HEK293 (cell line): Measurements from ENCODE around the gene BORCS5.

ENCODE experiments used
- CTCF ChIA-PET: fragments of 350-600 bp; formaldehyde crosslinking; extraction: SDS; loops from one replicate; lab custom pipeline; 2021; ENCODE audit warnings: antibody characterized with exemption; lab: Yijun Ruan, JAX
- POLR2A ChIA-PET: fragments of 300-600 bp; formaldehyde crosslinking; extraction: SDS; loops from one replicate; lab custom pipeline; 2020; ENCODE audit warnings: antibody characterized with exemption, inconsistent platforms; lab: Yijun Ruan, JAX
- H3K27ac ChIP-seq: fragments of 200-500 bp; sonication (Bioruptor generic); 2 replicates; pipeline ENCODE4 v1.5.1; 2014; ENCODE audit warnings: low read depth, low read length, control low read depth, inconsistent platforms; ENCODE audit errors: extremely low read depth
- H3K36me3 ChIP-seq, 2 experiments: fragments of 200-500 bp in 1 of 2; sonication (Bioruptor generic) in 1 of 2; 1 replicate in 1 of 2; 2 replicates in 1 of 2; pipeline ENCODE4 v1.5.1; 2014 to 2017; ENCODE audit warnings: inconsistent platforms in 2 of 2, low read length in 2 of 2; ENCODE audit not compliant: control insufficient read depth in 2 of 2, insufficient read depth in 1 of 2
- H3K4me1 ChIP-seq: fragments of 200-500 bp; sonication (Bioruptor generic); 2 replicates; pipeline ENCODE4 v1.5.1; 2014; ENCODE audit warnings: mild to moderate bottlenecking, low read length, inconsistent platforms; ENCODE audit not compliant: control insufficient read depth, insufficient read depth
- H3K4me3 ChIP-seq: 2 replicates; pipeline ENCODE4 v1.5.1; 2011; ENCODE audit warnings: low read depth, mild to moderate bottlenecking, control low read depth, low read length, moderate library complexity
- H3K9me3 ChIP-seq: fragments of 200-500 bp; sonication (Bioruptor generic); 2 replicates; pipeline ENCODE4 v1.5.1; 2014; ENCODE audit warnings: low read depth, low read length, inconsistent platforms; ENCODE audit not compliant: control insufficient read depth, insufficient read depth
- AEBP2 ChIP-seq: fragments of 450-650 bp; formaldehyde crosslinking; IDR thresholded peaks from 2 replicates; pipeline ENCODE4 v1.5.1; 2016; ENCODE audit warnings: missing biosample characterization, missing genetic modification characterization, borderline replicate concordance
- BCL11B ChIP-seq: fragments of 450-650 bp; formaldehyde crosslinking; IDR thresholded peaks from 2 replicates; pipeline ENCODE4 v1.5.1; 2016; ENCODE audit warnings: low read depth, missing biosample characterization, missing genetic modification characterization
- GLI4 ChIP-seq: fragments of 450-650 bp; formaldehyde crosslinking; IDR thresholded peaks from 2 replicates; pipeline ENCODE4 v1.5.1; 2016; ENCODE audit warnings: missing biosample characterization, missing genetic modification characterization
- KLF9 ChIP-seq: fragments of 450-650 bp; formaldehyde crosslinking; IDR thresholded peaks from 2 replicates; pipeline ENCODE4 v1.5.1; 2016; ENCODE audit warnings: missing biosample characterization, missing genetic modification characterization, low read depth
- OSR2 ChIP-seq: fragments of 450-650 bp; formaldehyde crosslinking; IDR thresholded peaks from 2 replicates; pipeline ENCODE4 v1.5.1; 2016; ENCODE audit warnings: missing biosample characterization, missing genetic modification characterization
- PRDM1 ChIP-seq: fragments of 450-650 bp; formaldehyde crosslinking; IDR thresholded peaks from 2 replicates; pipeline ENCODE4; 2016; ENCODE audit warnings: missing biosample characterization, missing genetic modification characterization
- PRDM4 ChIP-seq: fragments of 450-650 bp; formaldehyde crosslinking; IDR thresholded peaks from 2 replicates; pipeline ENCODE4 v1.5.1; 2017; ENCODE audit warnings: missing biosample characterization, missing genetic modification characterization
- SP7 ChIP-seq: fragments of 450-650 bp; formaldehyde crosslinking; IDR thresholded peaks from 2 replicates; pipeline ENCODE4 v1.5.1; 2016; ENCODE audit warnings: missing biosample characterization, missing genetic modification characterization
- ZNF132 ChIP-seq: fragments of 450-650 bp; formaldehyde crosslinking; IDR thresholded peaks from 2 replicates; pipeline ENCODE4 v1.5.1; 2017; ENCODE audit warnings: missing biosample characterization, missing genetic modification characterization, borderline replicate concordance
- ZNF2 ChIP-seq: fragments of 450-650 bp; formaldehyde crosslinking; IDR thresholded peaks from 2 replicates; pipeline ENCODE4 v1.5.1; 2016; ENCODE audit warnings: missing biosample characterization, missing genetic modification characterization
- ZNF280D ChIP-seq: fragments of 450-650 bp; formaldehyde crosslinking; IDR thresholded peaks from 2 replicates; pipeline ENCODE4 v1.5.1; 2016; ENCODE audit warnings: missing biosample characterization, missing genetic modification characterization
- ZNF404 ChIP-seq: fragments of 450-650 bp; formaldehyde crosslinking; IDR thresholded peaks from 2 replicates; pipeline ENCODE4 v1.5.1; 2017; ENCODE audit warnings: missing biosample characterization, missing genetic modification characterization
- ZNF416 ChIP-seq: fragments of 450-650 bp; formaldehyde crosslinking; IDR thresholded peaks from 2 replicates; pipeline ENCODE4 v1.5.1; 2016; ENCODE audit warnings: missing biosample characterization, missing genetic modification characterization
- ZNF423 ChIP-seq: fragments of 450-650 bp; formaldehyde crosslinking; IDR thresholded peaks from 2 replicates; pipeline ENCODE4 v1.5.1; 2016; ENCODE audit warnings: missing biosample characterization, missing genetic modification characterization
- ZNF544 ChIP-seq: fragments of 450-650 bp; formaldehyde crosslinking; IDR thresholded peaks from 2 replicates; pipeline ENCODE4 v1.5.0; 2017; ENCODE audit warnings: missing biosample characterization, missing genetic modification characterization
- ZNF658 ChIP-seq: fragments of 450-650 bp; formaldehyde crosslinking; IDR thresholded peaks from 2 replicates; pipeline ENCODE4; 2016; ENCODE audit warnings: missing biosample characterization, missing genetic modification characterization
- ZNF677 ChIP-seq: fragments of 450-650 bp; IDR thresholded peaks from 2 replicates; pipeline ENCODE4 v1.5.0; 2018; ENCODE audit warnings: missing biosample characterization, mild to moderate bottlenecking, missing genetic modification characterization, moderate library complexity
- ZNF701 ChIP-seq: fragments of 450-650 bp; formaldehyde crosslinking; IDR thresholded peaks from 2 replicates; pipeline ENCODE4 v1.5.1; 2016; ENCODE audit warnings: missing biosample characterization, missing genetic modification characterization
- ZNF747 ChIP-seq: fragments of 450-650 bp; formaldehyde crosslinking; IDR thresholded peaks from 2 replicates; pipeline ENCODE4 v1.5.1; 2016; ENCODE audit warnings: missing biosample characterization, missing genetic modification characterization
- ZNF76 ChIP-seq: fragments of 450-650 bp; formaldehyde crosslinking; IDR thresholded peaks from 2 replicates; pipeline ENCODE4; 2016; ENCODE audit warnings: low read depth, missing biosample characterization, missing genetic modification characterization, borderline replicate concordance
- ZNF791 ChIP-seq: fragments of 450-650 bp; formaldehyde crosslinking; IDR thresholded peaks from 2 replicates; pipeline ENCODE4 v1.5.1; 2016; ENCODE audit warnings: missing biosample characterization, missing genetic modification characterization
- ZNF837 ChIP-seq: fragments of 450-650 bp; formaldehyde crosslinking; IDR thresholded peaks from 2 replicates; pipeline ENCODE4 v1.5.1; 2016; ENCODE audit warnings: missing biosample characterization, missing genetic modification characterization
- TF ChIP-seq, protein P1 (sequence below): fragments of 450-650 bp; formaldehyde crosslinking; IDR thresholded peaks from 2 replicates; pipeline ENCODE4 v1.5.1; 2017; ENCODE audit warnings: missing biosample characterization, missing genetic modification characterization

The BORCS5 gene

DNA sequence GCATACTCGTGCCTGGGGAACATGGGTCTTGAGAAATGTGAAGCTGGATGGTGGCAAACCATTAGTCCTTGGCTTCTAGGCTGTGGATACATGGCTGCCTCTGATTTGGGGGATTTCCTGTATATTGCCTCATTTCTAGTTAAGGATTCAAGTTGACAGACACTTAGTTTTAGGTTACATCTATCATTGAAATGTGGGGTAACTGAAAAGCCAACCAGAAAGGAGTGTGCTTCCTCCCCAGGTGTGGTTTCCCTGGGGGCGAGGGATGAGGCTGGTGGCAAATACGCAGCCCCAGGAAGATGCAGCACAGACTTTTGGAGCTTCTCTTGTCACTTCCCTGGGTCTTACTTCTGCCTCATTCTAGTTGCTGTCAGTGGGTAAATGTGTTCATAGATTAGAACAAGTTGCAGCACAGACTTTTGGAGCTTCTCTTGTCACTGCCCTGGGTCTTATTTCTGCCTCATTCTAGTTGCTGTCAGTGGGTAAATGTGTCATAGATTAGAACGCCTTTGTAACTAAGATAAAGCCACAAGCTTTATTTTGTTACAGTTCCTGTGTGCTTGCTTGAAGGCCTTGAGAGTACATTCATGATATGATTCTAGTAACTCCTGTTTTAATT lies 85.1 kb downstream of the BORCS5 start:
- Histone ChIP-seq H3K4me1 (no peaks in the 10 kb centered on the region), H3K4me3 (no peak overlapping the region)
- CTCF ChIA-PET = interaction anchor here (0.6 kb wide), 2 partner anchors 11 to 48 kb away, joined by 3 read pairs; no protein-coding TSS in a partner anchor
- TF ChIP-seq ZNF76 (tag by site-specific recombination) (no peak), OSR2 (tag by site-specific recombination) (no peak), ZNF677 (tag by site-specific recombination) (no peak), ZNF544 (tag by site-specific recombination) (no peak), ZNF791 (tag by site-specific recombination) (no peak), ZNF280D (tag by site-specific recombination) (no peak), ZNF837 (tag by site-specific recombination) (no peak)
- TF ChIP-seq, all 188 proteins: peak for 0
- Histone ChIP-seq H3K36me3 (no peaks in the 10 kb centered on the region), H3K9me3 (no peaks in the 10 kb centered on the region), H3K27ac (no peak overlapping the region)
- POLR2A ChIA-PET = no interaction called here

DNA sequence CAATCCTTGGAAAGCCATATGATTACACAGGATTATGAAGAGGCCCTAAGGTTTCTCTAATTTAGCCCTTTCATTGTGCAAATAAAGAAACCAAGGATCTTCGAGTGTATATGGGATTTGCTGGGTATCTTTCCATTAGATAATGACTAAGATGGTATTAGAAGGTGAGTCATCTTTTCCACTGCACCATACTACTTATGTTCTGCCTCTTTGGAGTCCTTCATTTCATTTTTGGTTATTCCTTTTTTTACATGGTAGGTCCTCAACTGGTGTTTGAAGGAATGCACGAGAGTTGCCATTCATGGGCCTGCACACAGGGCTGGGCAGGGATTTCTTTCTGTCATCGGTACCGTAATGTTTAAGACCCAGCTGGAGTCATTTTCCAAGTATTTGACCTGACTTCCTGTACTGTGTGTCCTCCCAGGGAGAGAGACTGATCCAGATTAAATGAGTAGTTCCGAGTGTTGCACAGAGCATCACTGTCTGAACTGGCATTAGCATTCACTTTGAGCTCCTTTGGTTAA lies 85.7 kb downstream of the BORCS5 start:
- H3K27ac ChIP-seq = no peak overlapping the region
- ChIA-PET CTCF (interaction anchor here (0.6 to 0.7 kb wide), 2 partner anchors 47 to 213 kb away, joined by 3 read pairs; no protein-coding TSS in a partner anchor), POLR2A (interaction anchor here (0.6 kb wide), 1 partner anchor 9 kb away, joined by 4 read pairs; no protein-coding TSS in a partner anchor)
- H3K4me3 ChIP-seq = no peak overlapping the region
- no peaks in the 10 kb centered on the region for H3K4me1 ChIP-seq
- TF ChIP-seq ZNF658 (tag by site-specific recombination) = no peak
- 0 out of 2 replicates have a peak, but pooled peaks have one; percentile 18 for TF ChIP-seq SP7 (tag by site-specific recombination)
- TF ChIP-seq PRDM1 = peak; percentile 59; the same call in 1 of the 2 replicates
- no peak for TF ChIP-seq ZNF132 (tag by site-specific recombination)
- TF ChIP-seq, protein P1, sequence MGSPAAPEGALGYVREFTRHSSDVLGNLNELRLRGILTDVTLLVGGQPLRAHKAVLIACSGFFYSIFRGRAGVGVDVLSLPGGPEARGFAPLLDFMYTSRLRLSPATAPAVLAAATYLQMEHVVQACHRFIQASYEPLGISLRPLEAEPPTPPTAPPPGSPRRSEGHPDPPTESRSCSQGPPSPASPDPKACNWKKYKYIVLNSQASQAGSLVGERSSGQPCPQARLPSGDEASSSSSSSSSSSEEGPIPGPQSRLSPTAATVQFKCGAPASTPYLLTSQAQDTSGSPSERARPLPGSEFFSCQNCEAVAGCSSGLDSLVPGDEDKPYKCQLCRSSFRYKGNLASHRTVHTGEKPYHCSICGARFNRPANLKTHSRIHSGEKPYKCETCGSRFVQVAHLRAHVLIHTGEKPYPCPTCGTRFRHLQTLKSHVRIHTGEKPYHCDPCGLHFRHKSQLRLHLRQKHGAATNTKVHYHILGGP = peak; percentile 56; the same call in 1 of the 2 replicates
- TF ChIP-seq ZNF423 (tag by site-specific recombination) = no peak
- no peak for TF ChIP-seq ZNF76 (tag by site-specific recombination)
- no peak for TF ChIP-seq KLF9 (tag by site-specific recombination)
- TF ChIP-seq GLI4 (tag by site-specific recombination) = no peak
- no peak for TF ChIP-seq BCL11B (tag by site-specific recombination)
- no peaks in the 10 kb centered on the region for H3K36me3 ChIP-seq
- no peaks in the 10 kb centered on the region for H3K9me3 ChIP-seq

GRCh38 chr12:12443431-12443878 lies 86.6 kb downstream of the BORCS5 start:
- Histone ChIP-seq H3K4me3 (no peak overlapping the region), H3K36me3 (no peaks in the 10 kb centered on the region), H3K9me3 (no peaks in the 10 kb centered on the region), H3K4me1 (no peaks in the 10 kb centered on the region), H3K27ac (no peak overlapping the region)
- ChIA-PET CTCF (no interaction called here), POLR2A (interaction anchor here (0.6 kb wide), 1 partner anchor 9 kb away, joined by 4 read pairs; no protein-coding TSS in a partner anchor)
- TF ChIP-seq ZNF2 (tag by site-specific recombination) = no peak
- no peak for TF ChIP-seq ZNF747
- TF ChIP-seq ZNF404 (tag by site-specific recombination) = no peak
- no peak for TF ChIP-seq ZNF416 (tag by site-specific recombination)
- no peak for TF ChIP-seq ZNF701 (tag by site-specific recombination)
- no peak for TF ChIP-seq PRDM4 (tag by site-specific recombination)
- TF ChIP-seq AEBP2 (tag by site-specific recombination) = no peak
